ENCODE measurements around the gene S100A8.
"Not testable (repeated sequence)": the region's sequence is repeated elsewhere in the genome, so short reads cannot be mapped to it uniquely, and the experiment has no call there.

Gene S100A8

GRCh38 chr1:153426809-153427208 lies 35.9 kb upstream of the S100A8 start:
- no peak overlapping the region for H3K27ac Mint-ChIP-seq
- H3K36me3 Mint-ChIP-seq, result no peaks in the 10 kb centered on the region
- no peak overlapping the region for H3K4me3 Mint-ChIP-seq
- H3K4me1 Mint-ChIP-seq (ENCODE audit: low read depth), result no peaks in the 10 kb centered on the region
- H3K27me3 Mint-ChIP-seq, result peaks cover 21% of the 10 kb centered on the region
- no peaks in the 10 kb centered on the region for H3K9me3 Mint-ChIP-seq (ENCODE audit: low read depth)

- H3K36me3 Mint-ChIP-seq, result no peaks in the 10 kb centered on the region
- H3K9me3 Mint-ChIP-seq (ENCODE audit: low read depth), result no peaks in the 10 kb centered on the region
- no peak overlapping the region for H3K4me3 Mint-ChIP-seq
- H3K27ac Mint-ChIP-seq, result no peak overlapping the region
- H3K27me3 Mint-ChIP-seq, result peaks cover 39% of the 10 kb centered on the region
- H3K4me1 Mint-ChIP-seq (ENCODE audit: low read depth), result no peaks in the 10 kb centered on the region
Observed at GRCh38 chr1:153422450-153423068, 31.7 kb upstream of the S100A8 start.

GRCh38 chr1:153420306-153420705 lies 29.4 kb upstream of the S100A8 start:
- Mint-ChIP-seq H3K9me3 (ENCODE audit: low read depth) (no peaks in the 10 kb centered on the region), H3K4me3 (no peak overlapping the region), H3K36me3 (no peaks in the 10 kb centered on the region), H3K27me3 (peaks cover 37% of the 10 kb centered on the region), H3K4me1 (ENCODE audit: low read depth) (no peaks in the 10 kb centered on the region), H3K27ac (no peak overlapping the region)

GRCh38 chr1:153419436-153419793 lies 28.5 kb upstream of the S100A8 start:
- not testable (repeated sequence) for H3K27ac Mint-ChIP-seq; H3K4me1 Mint-ChIP-seq (ENCODE audit: low read depth); H3K36me3 Mint-ChIP-seq; H3K4me3 Mint-ChIP-seq; H3K9me3 Mint-ChIP-seq (ENCODE audit: low read depth)
- peaks cover 29% of the 10 kb centered on the region for H3K27me3 Mint-ChIP-seq

- not testable (repeated sequence) for H3K36me3 Mint-ChIP-seq; H3K4me3 Mint-ChIP-seq; H3K27ac Mint-ChIP-seq; H3K4me1 Mint-ChIP-seq (ENCODE audit: low read depth); H3K9me3 Mint-ChIP-seq (ENCODE audit: low read depth)
- H3K27me3 Mint-ChIP-seq, result peaks cover 27% of the 10 kb centered on the region
Observed at GRCh38 chr1:153418758-153419435, 28.0 kb upstream of the S100A8 start.

- H3K36me3 Mint-ChIP-seq, result no peaks in the 10 kb centered on the region
- H3K27me3 Mint-ChIP-seq, result peaks cover 23% of the 10 kb centered on the region
- H3K27ac Mint-ChIP-seq, result no peak overlapping the region
- peaks cover 3% of the 10 kb centered on the region for H3K9me3 Mint-ChIP-seq (ENCODE audit: low read depth)
- H3K4me1 Mint-ChIP-seq (ENCODE audit: low read depth), result no peaks in the 10 kb centered on the region
- no peak overlapping the region for H3K4me3 Mint-ChIP-seq
Observed at GRCh38 chr1:153417136-153417888, 26.4 kb upstream of the S100A8 start.

- Mint-ChIP-seq H3K27me3 (peaks cover 20% of the 10 kb centered on the region), H3K4me3 (no peak within 1 kb of the TSS), H3K9me3 (ENCODE audit: low read depth) (peaks cover 3% of the 10 kb centered on the region), H3K36me3 (no peaks in the 10 kb centered on the region), H3K4me1 (ENCODE audit: low read depth) (no peaks in the 10 kb centered on the region), H3K27ac (no peak within 1 kb of the TSS)
Observed at GRCh38 chr1:153415850-153416570, 25.1 kb upstream of the S100A8 start, which contains the start of gene S100A7A. Gene S100A7A, plus strand, starts transcription at chr1:153416520. Its CDS starts 1,563 bp downstream, at chr1:153418083.

- H3K27me3 Mint-ChIP-seq, result peaks cover 12% of the 10 kb centered on the region
- not testable (repeated sequence) for H3K4me3 Mint-ChIP-seq; H3K36me3 Mint-ChIP-seq; H3K9me3 Mint-ChIP-seq (ENCODE audit: low read depth); H3K27ac Mint-ChIP-seq; H3K4me1 Mint-ChIP-seq (ENCODE audit: low read depth)
Observed at GRCh38 chr1:153413961-153414360, 23.1 kb upstream of the S100A8 start.

GRCh38 chr1:153407274-153407673 lies 16.4 kb upstream of the S100A8 start:
- H3K36me3 Mint-ChIP-seq; H3K4me3 Mint-ChIP-seq; H3K9me3 Mint-ChIP-seq (ENCODE audit: low read depth); H3K27ac Mint-ChIP-seq: not testable (repeated sequence)
- Mint-ChIP-seq H3K4me1 (ENCODE audit: low read depth) (peaks cover 23% of the 10 kb centered on the region), H3K27me3 (peaks cover 10% of the 10 kb centered on the region)

- Mint-ChIP-seq H3K27me3 (peaks cover 10% of the 10 kb centered on the region), H3K4me1 (ENCODE audit: low read depth) (peaks cover 23% of the 10 kb centered on the region)
- not testable (repeated sequence) for H3K27ac Mint-ChIP-seq; H3K4me3 Mint-ChIP-seq; H3K9me3 Mint-ChIP-seq (ENCODE audit: low read depth); H3K36me3 Mint-ChIP-seq
Observed at GRCh38 chr1:153405825-153406599, 15.1 kb upstream of the S100A8 start.

GRCh38 chr1:153404768-153405167 lies 13.9 kb upstream of the S100A8 start:
- Mint-ChIP-seq H3K27me3 (peaks cover 10% of the 10 kb centered on the region), H3K36me3 (peaks cover 6% of the 10 kb centered on the region), H3K4me1 (ENCODE audit: low read depth) (peaks cover 23% of the 10 kb centered on the region), H3K27ac (no peak overlapping the region), H3K9me3 (ENCODE audit: low read depth) (peaks cover 3% of the 10 kb centered on the region), H3K4me3 (no peak overlapping the region)

- Mint-ChIP-seq H3K36me3 (peaks cover 5% of the 10 kb centered on the region), H3K9me3 (ENCODE audit: low read depth) (peaks cover 3% of the 10 kb centered on the region), H3K27ac (no peak overlapping the region), H3K4me1 (ENCODE audit: low read depth) (peaks cover 23% of the 10 kb centered on the region), H3K4me3 (no peak overlapping the region), H3K27me3 (peaks cover 9% of the 10 kb centered on the region)
Observed at GRCh38 chr1:153404086-153404635, 13.3 kb upstream of the S100A8 start.

GRCh38 chr1:153403421-153404085 lies 12.7 kb upstream of the S100A8 start:
- Mint-ChIP-seq H3K4me3 (no peak overlapping the region), H3K9me3 (ENCODE audit: low read depth) (peaks cover 3% of the 10 kb centered on the region), H3K27me3 (peaks cover 8% of the 10 kb centered on the region), H3K36me3 (peaks cover 5% of the 10 kb centered on the region), H3K27ac (no peak overlapping the region), H3K4me1 (ENCODE audit: low read depth) (peaks cover 22% of the 10 kb centered on the region)

GRCh38 chr1:153402226-153402625 lies 11.4 kb upstream of the S100A8 start:
- Mint-ChIP-seq H3K4me3 (no peak overlapping the region), H3K27ac (no peak overlapping the region), H3K4me1 (ENCODE audit: low read depth) (peaks cover 11% of the 10 kb centered on the region), H3K36me3 (no peaks in the 10 kb centered on the region), H3K27me3 (peaks cover 3% of the 10 kb centered on the region), H3K9me3 (ENCODE audit: low read depth) (peaks cover 3% of the 10 kb centered on the region)

All from activated naive CD8-positive, alpha-beta T cell (primary cell).